ENCODE measurements around the gene GLIS1.

- TF ChIP-seq POLR2A (IDR thresholded peaks at IDR 0.05; ENCODE audit: extremely low read depth, insufficient read length) (no peak), MAX (IDR thresholded peaks at IDR 0.05; ENCODE audit: low read depth, low read length) (no peak)
- TF ChIP-seq, protein P1, sequence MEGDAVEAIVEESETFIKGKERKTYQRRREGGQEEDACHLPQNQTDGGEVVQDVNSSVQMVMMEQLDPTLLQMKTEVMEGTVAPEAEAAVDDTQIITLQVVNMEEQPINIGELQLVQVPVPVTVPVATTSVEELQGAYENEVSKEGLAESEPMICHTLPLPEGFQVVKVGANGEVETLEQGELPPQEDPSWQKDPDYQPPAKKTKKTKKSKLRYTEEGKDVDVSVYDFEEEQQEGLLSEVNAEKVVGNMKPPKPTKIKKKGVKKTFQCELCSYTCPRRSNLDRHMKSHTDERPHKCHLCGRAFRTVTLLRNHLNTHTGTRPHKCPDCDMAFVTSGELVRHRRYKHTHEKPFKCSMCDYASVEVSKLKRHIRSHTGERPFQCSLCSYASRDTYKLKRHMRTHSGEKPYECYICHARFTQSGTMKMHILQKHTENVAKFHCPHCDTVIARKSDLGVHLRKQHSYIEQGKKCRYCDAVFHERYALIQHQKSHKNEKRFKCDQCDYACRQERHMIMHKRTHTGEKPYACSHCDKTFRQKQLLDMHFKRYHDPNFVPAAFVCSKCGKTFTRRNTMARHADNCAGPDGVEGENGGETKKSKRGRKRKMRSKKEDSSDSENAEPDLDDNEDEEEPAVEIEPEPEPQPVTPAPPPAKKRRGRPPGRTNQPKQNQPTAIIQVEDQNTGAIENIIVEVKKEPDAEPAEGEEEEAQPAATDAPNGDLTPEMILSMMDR (IDR thresholded peaks at IDR 0.05; ENCODE audit: low read depth, low read length): no peak
Measured at GRCh38 chr1:53653200-53653575, 85.8 kb downstream of the GLIS1 start.

Measured in NB4 (cell line).